Upper lobe of left lung (tissue), 4 donors: ENCODE measurements around the gene RAB8B.
A peak's percentile ranks its signal among the peaks of the same experiment; 100 is the strongest.

ENCODE experiments used
- POLR2AphosphoS5 ChIP-seq, 2 donors: sonication (generic); formaldehyde crosslinking; IDR thresholded peaks; one replicate each; pipeline ENCODE4 v1.5.1; 2017; ENCODE audit warnings: antibody characterized with exemption in 2 of 2
- TF ChIP-seq, protein P1 (sequence below), 6 experiments: fragments of 450-650 bp in 4 of 6; fragments of 200-600 bp in 2 of 6; sonication (generic) in 2 of 6; IDR thresholded peaks; one replicate each; pipeline ENCODE4 v1.5.1; 2016 to 2019; ENCODE audit warnings: antibody characterized with exemption in 6 of 6

DNA sequence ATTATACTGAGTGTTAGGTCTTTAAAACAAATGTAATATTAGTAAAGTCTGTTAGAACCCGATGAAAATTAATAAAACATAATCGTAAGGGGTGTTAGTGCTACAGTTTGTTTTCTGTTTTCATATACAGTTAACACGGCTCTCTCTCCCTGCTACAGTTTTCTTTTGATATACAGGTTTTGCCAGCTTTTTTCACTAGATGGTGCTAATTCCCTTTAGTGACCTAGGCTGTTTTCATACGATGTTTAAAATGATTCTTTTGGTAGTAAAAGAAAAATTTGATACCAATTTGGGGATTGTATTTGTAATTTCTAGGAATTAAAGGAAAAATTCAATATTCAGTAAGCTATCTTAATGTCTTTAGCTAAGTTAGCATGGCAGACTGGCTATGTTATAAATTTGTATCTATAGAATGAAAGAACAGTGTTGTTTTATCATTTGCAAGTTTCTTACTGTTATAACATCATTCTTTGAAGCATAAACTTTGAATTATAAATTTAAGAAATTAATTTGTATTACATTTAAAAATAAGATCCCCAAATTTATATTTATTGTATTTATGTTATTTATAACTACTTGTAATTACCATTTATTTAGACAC, 99.5 kb downstream of the RAB8B start:
- TF ChIP-seq, protein P1, sequence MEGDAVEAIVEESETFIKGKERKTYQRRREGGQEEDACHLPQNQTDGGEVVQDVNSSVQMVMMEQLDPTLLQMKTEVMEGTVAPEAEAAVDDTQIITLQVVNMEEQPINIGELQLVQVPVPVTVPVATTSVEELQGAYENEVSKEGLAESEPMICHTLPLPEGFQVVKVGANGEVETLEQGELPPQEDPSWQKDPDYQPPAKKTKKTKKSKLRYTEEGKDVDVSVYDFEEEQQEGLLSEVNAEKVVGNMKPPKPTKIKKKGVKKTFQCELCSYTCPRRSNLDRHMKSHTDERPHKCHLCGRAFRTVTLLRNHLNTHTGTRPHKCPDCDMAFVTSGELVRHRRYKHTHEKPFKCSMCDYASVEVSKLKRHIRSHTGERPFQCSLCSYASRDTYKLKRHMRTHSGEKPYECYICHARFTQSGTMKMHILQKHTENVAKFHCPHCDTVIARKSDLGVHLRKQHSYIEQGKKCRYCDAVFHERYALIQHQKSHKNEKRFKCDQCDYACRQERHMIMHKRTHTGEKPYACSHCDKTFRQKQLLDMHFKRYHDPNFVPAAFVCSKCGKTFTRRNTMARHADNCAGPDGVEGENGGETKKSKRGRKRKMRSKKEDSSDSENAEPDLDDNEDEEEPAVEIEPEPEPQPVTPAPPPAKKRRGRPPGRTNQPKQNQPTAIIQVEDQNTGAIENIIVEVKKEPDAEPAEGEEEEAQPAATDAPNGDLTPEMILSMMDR (IDR thresholded peaks at IDR 0.05), result peak; percentile 23 to 65 (median 56)
- TF ChIP-seq POLR2AphosphoS5 (IDR thresholded peaks at IDR 0.05), result no peak
